ENCODE results near the gene FCHSD2. TPM values are rescaled to one million over a fixed set of nuclear protein-coding genes. Genes with fewer than 3 reads are reported as not detected.

FCHSD2 gene
- total and polyA plus RNA-seq, 2 of the 13 experiments (the other 11 are each of a cell fraction or from before 2014, with no cell fraction given), result 20.5 to 24.8 TPM

GRCh38 chr11:73158356-73159051 is 16.4 kb upstream of the FCHSD2 start (continued):
- no peak for TF ChIP-seq ZNF646 (CRISPR knock-in tag; IDR thresholded peaks at IDR 0.05)
- no peak for TF ChIP-seq FIP1L1 (IDR thresholded peaks at IDR 0.05; ENCODE audit: borderline replicate concordance, insufficient read depth, low read depth, low read length)
- peak; percentile 84 for TF ChIP-seq ETV5 (CRISPR knock-in tag; IDR thresholded peaks at IDR 0.05; ENCODE audit: borderline replicate concordance)
- TF ChIP-seq ZNF775 (CRISPR knock-in tag; IDR thresholded peaks at IDR 0.05; ENCODE audit: borderline replicate concordance), result no peak
- TF ChIP-seq HNRNPUL1 (IDR thresholded peaks at IDR 0.05; ENCODE audit: low read depth, low read length), result no peak
- TF ChIP-seq ZNF431 (CRISPR knock-in tag; IDR thresholded peaks at IDR 0.05; ENCODE audit: borderline replicate concordance, low read depth), result 0 out of 2 replicates have a peak, but pooled peaks have one; percentile 65
- peak in 1 of 2 experiments; percentile 48; a peak in 1 of 4 replicates for TF ChIP-seq HMGXB4 (CRISPR knock-in tag; IDR thresholded peaks at IDR 0.05; ENCODE audit: borderline replicate concordance in 1 of 2, low read depth in 1 of 2)
- no peak for TF ChIP-seq PHB2 (IDR thresholded peaks at IDR 0.05; ENCODE audit: partially characterized antibody)
- peak; percentile 54; the same call in 1 of the 2 replicates for TF ChIP-seq THAP11 (CRISPR knock-in tag; IDR thresholded peaks at IDR 0.05)
- TF ChIP-seq ZBTB3 (CRISPR knock-in tag; IDR thresholded peaks at IDR 0.05; ENCODE audit: borderline replicate concordance, low read depth), result no peak
